Panc1 (cell line): ENCODE measurements around the gene RAB6B.

Source experiments
- CTCF ChIP-seq: fragments of 450-650 bp; IDR thresholded peaks from 2 replicates; pipeline ENCODE4 v1.5.1; 2017; ENCODE audit warnings: mild to moderate bottlenecking
- POLR2AphosphoS5 ChIP-seq: IDR thresholded peaks from 2 replicates; pipeline ENCODE4 v1.6.1; 2012; ENCODE audit warnings: mild to moderate bottlenecking, low read depth, low read length, moderate library complexity
- REST ChIP-seq, 2 experiments: IDR thresholded peaks; 2 replicates each; pipeline ENCODE4 v1.6.1; 2011 to 2012; ENCODE audit warnings: low read depth in 2 of 2, control low read depth in 1 of 2, low read length in 1 of 2, mild to moderate bottlenecking in 1 of 2, moderate library complexity in 1 of 2; ENCODE audit not compliant: insufficient read depth in 1 of 2

- TF ChIP-seq POLR2AphosphoS5, result no peak
- no peak for TF ChIP-seq CTCF
- no peak for TF ChIP-seq REST (IDR thresholded peaks at IDR 0.05; ENCODE audit: insufficient read depth in 1 of 2, low read depth in 2 of 2, low read length in 1 of 2)
Measured at GRCh38 chr3:133851931-133852330, 43.8 kb downstream of the RAB6B start.
